EL (cell line): ENCODE data around the gene CEP192.
"Not testable (repeated sequence)": the region's sequence is repeated elsewhere in the genome, so short reads cannot be mapped to it uniquely, and the experiment has no call there.

Experiments used
- DNase-seq: peaks from one replicate; pipeline ENCODE4 v3.0.0-alpha.2; 2016

CEP192 gene

GRCh38 chr18:12995424-12995823, 4.3 kb downstream of the CEP192 start:
- no peak for DNase-seq

GRCh38 chr18:12995952-12996477, 4.9 kb downstream of the CEP192 start:
- DNase-seq, result no peak

- DNase-seq, result no peak
These were observed 5.6 kb downstream of the CEP192 start for GRCh38 chr18:12996661-12997292.

- not testable (repeated sequence) for DNase-seq
These were observed 6.2 kb downstream of the CEP192 start for GRCh38 chr18:12997330-12997729.

- DNase-seq, result no peak
These were observed 7.3 kb downstream of the CEP192 start for GRCh38 chr18:12998332-12999060.

GRCh38 chr18:13003466-13003896, 12.3 kb downstream of the CEP192 start:
- peak; percentile 91 for DNase-seq

- DNase-seq, result no peak
These were observed 13.2 kb downstream of the CEP192 start for GRCh38 chr18:13004396-13004795.

GRCh38 chr18:13005289-13005688, 14.1 kb downstream of the CEP192 start:
- no peak for DNase-seq

GRCh38 chr18:13006531-13007247, 15.5 kb downstream of the CEP192 start:
- no peak for DNase-seq

GRCh38 chr18:13007248-13007560, 16.0 kb downstream of the CEP192 start:
- DNase-seq, result no peak

- DNase-seq, result no peak
These were observed 20.6 kb downstream of the CEP192 start for GRCh38 chr18:13011719-13012118.

GRCh38 chr18:13014232-13014631, 23.1 kb downstream of the CEP192 start:
- no peak for DNase-seq

GRCh38 chr18:13014818-13015217, 23.7 kb downstream of the CEP192 start:
- no peak for DNase-seq

GRCh38 chr18:13017247-13017875, 26.2 kb downstream of the CEP192 start:
- no peak for DNase-seq

GRCh38 chr18:13018374-13018773, 27.2 kb downstream of the CEP192 start:
- DNase-seq, result no peak

- no peak for DNase-seq
These were observed 28.1 kb downstream of the CEP192 start for GRCh38 chr18:13019301-13019700.

- DNase-seq, result no peak
These were observed 31.5 kb downstream of the CEP192 start for GRCh38 chr18:13022644-13023043.

- no peak for DNase-seq
These were observed 34.1 kb downstream of the CEP192 start for GRCh38 chr18:13025233-13025632.

GRCh38 chr18:13026583-13027270, 35.6 kb downstream of the CEP192 start:
- DNase-seq, result peak; percentile 48

GRCh38 chr18:13028869-13029268, 37.7 kb downstream of the CEP192 start:
- DNase-seq, result no peak

GRCh38 chr18:13032173-13032572, 41.0 kb downstream of the CEP192 start:
- DNase-seq, result no peak

GRCh38 chr18:13035249-13035914, 44.2 kb downstream of the CEP192 start:
- peak; percentile 45 for DNase-seq
